IPS-18a (cell line): ENCODE measurements around the gene GNRH2.
A peak's percentile ranks its signal among the peaks of the same experiment; 100 is the strongest.
"Not testable (repeated sequence)": the region's sequence is repeated elsewhere in the genome, so short reads cannot be mapped to it uniquely, and the experiment has no call there.

Experiments
- H3K27ac ChIP-seq: one replicate; pipeline ENCODE4 v1.5.1; 2013; ENCODE audit warnings: low read length
- H3K27me3 ChIP-seq: one replicate; pipeline ENCODE4 v1.6.1; 2013; ENCODE audit warnings: mild to moderate bottlenecking, low read length; ENCODE audit not compliant: control insufficient read depth, insufficient read depth
- H3K36me3 ChIP-seq: one replicate; pipeline ENCODE4 v1.6.1; 2013; ENCODE audit warnings: low read depth, low read length; ENCODE audit not compliant: control insufficient read depth
- H3K4me1 ChIP-seq: one replicate; pipeline ENCODE4 v1.6.1; 2013; ENCODE audit warnings: low read depth, low read length; ENCODE audit not compliant: control insufficient read depth
- H3K4me3 ChIP-seq: one replicate; pipeline ENCODE4 v1.5.1; 2013; ENCODE audit warnings: low read length
- H3K9ac ChIP-seq: one replicate; pipeline ENCODE4 v1.6.1; 2013; ENCODE audit warnings: mild to moderate bottlenecking, low read length, moderate library complexity
- H3K9me3 ChIP-seq: one replicate; pipeline ENCODE4 v1.6.1; 2013; ENCODE audit warnings: low read depth, low read length; ENCODE audit not compliant: control insufficient read depth

GNRH2 gene

GRCh38 chr20:3068075-3068474 is 24.7 kb downstream of the GNRH2 start:
- Histone ChIP-seq H3K4me1 (no peaks in the 10 kb centered on the region), H3K9ac (no peak overlapping the region), H3K4me3 (no peak overlapping the region), H3K9me3 (no peaks in the 10 kb centered on the region), H3K27ac (no peak overlapping the region), H3K27me3 (peaks cover 24% of the 10 kb centered on the region), H3K36me3 (no peaks in the 10 kb centered on the region)

- H3K9ac ChIP-seq = no peak overlapping the region
- no peak overlapping the region for H3K27ac ChIP-seq
- H3K9me3 ChIP-seq = no peaks in the 10 kb centered on the region
- H3K4me3 ChIP-seq = no peak overlapping the region
- H3K4me1 ChIP-seq = no peaks in the 10 kb centered on the region
- H3K27me3 ChIP-seq = peaks cover 27% of the 10 kb centered on the region
- no peaks in the 10 kb centered on the region for H3K36me3 ChIP-seq
These were observed 25.8 kb downstream of the GNRH2 start for GRCh38 chr20:3068986-3069900.

GRCh38 chr20:3070725-3071124 is 27.3 kb downstream of the GNRH2 start:
- Histone ChIP-seq H3K27ac (no peak overlapping the region), H3K9ac (no peak overlapping the region), H3K4me3 (no peak overlapping the region), H3K27me3 (peaks cover 27% of the 10 kb centered on the region), H3K36me3 (no peaks in the 10 kb centered on the region), H3K4me1 (no peaks in the 10 kb centered on the region), H3K9me3 (no peaks in the 10 kb centered on the region)

- Histone ChIP-seq H3K4me3 (no peak overlapping the region), H3K4me1 (no peaks in the 10 kb centered on the region), H3K9ac (no peak overlapping the region), H3K36me3 (no peaks in the 10 kb centered on the region), H3K27ac (no peak overlapping the region), H3K9me3 (no peaks in the 10 kb centered on the region), H3K27me3 (peaks cover 27% of the 10 kb centered on the region)
These were observed 27.8 kb downstream of the GNRH2 start for GRCh38 chr20:3071266-3071609.

- Histone ChIP-seq H3K36me3 (no peaks in the 10 kb centered on the region), H3K9me3 (no peaks in the 10 kb centered on the region), H3K4me1 (no peaks in the 10 kb centered on the region), H3K27me3 (peaks cover 27% of the 10 kb centered on the region), H3K27ac (no peak within 1 kb of the TSS), H3K4me3 (peak within 1 kb of the TSS; percentile 24), H3K9ac (no peak within 1 kb of the TSS)
These were observed 28.4 kb downstream of the GNRH2 start, which contains the start of gene OXT for GRCh38 chr20:3071610-3072529. Gene OXT, plus strand, starts transcription at chr20:3071620. Its CDS starts 36 bp downstream, at chr20:3071656.

GRCh38 chr20:3072530-3073250 is 29.3 kb downstream of the GNRH2 start:
- Histone ChIP-seq H3K36me3 (no peaks in the 10 kb centered on the region), H3K9me3 (no peaks in the 10 kb centered on the region), H3K4me1 (no peaks in the 10 kb centered on the region), H3K9ac (no peak overlapping the region), H3K4me3 (peak overlapping the region; percentile 24), H3K27ac (no peak overlapping the region), H3K27me3 (peaks cover 27% of the 10 kb centered on the region)

- H3K36me3 ChIP-seq, H3K27ac ChIP-seq, H3K4me1 ChIP-seq, H3K4me3 ChIP-seq, H3K9ac ChIP-seq, H3K9me3 ChIP-seq: not testable (repeated sequence)
- peaks cover 27% of the 10 kb centered on the region for H3K27me3 ChIP-seq
These were observed 29.8 kb downstream of the GNRH2 start for GRCh38 chr20:3073251-3073643.

GRCh38 chr20:3074812-3075211 is 31.4 kb downstream of the GNRH2 start:
- no peak overlapping the region for H3K27ac ChIP-seq
- no peaks in the 10 kb centered on the region for H3K9me3 ChIP-seq
- H3K4me1 ChIP-seq = no peaks in the 10 kb centered on the region

GRCh38 chr20:3075315-3075714 is 31.9 kb downstream of the GNRH2 start:
- H3K27me3 ChIP-seq = peaks cover 31% of the 10 kb centered on the region
- H3K9me3 ChIP-seq, H3K36me3 ChIP-seq, H3K4me1 ChIP-seq, H3K27ac ChIP-seq, H3K4me3 ChIP-seq, H3K9ac ChIP-seq: not testable (repeated sequence)

More at GRCh38 chr20:3074812-3075211, 31.4 kb downstream of the GNRH2 start:
- no peak overlapping the region for H3K9ac ChIP-seq
- no peak overlapping the region for H3K4me3 ChIP-seq
- no peaks in the 10 kb centered on the region for H3K36me3 ChIP-seq
- peaks cover 31% of the 10 kb centered on the region for H3K27me3 ChIP-seq

- no peaks in the 10 kb centered on the region for H3K4me1 ChIP-seq
- peaks cover 33% of the 10 kb centered on the region for H3K27me3 ChIP-seq
- H3K4me3 ChIP-seq = no peak overlapping the region
- H3K9ac ChIP-seq = no peak overlapping the region
- H3K27ac ChIP-seq = no peak overlapping the region
- no peaks in the 10 kb centered on the region for H3K9me3 ChIP-seq
- H3K36me3 ChIP-seq = no peaks in the 10 kb centered on the region
These were observed 34.3 kb downstream of the GNRH2 start for GRCh38 chr20:3077618-3078134.

GRCh38 chr20:3080939-3081388 is 37.5 kb downstream of the GNRH2 start:
- no peaks in the 10 kb centered on the region for H3K9me3 ChIP-seq
- H3K9ac ChIP-seq = no peak overlapping the region
- no peaks in the 10 kb centered on the region for H3K36me3 ChIP-seq
- H3K27me3 ChIP-seq = peaks cover 43% of the 10 kb centered on the region
- no peak overlapping the region for H3K4me3 ChIP-seq
- H3K27ac ChIP-seq = no peak overlapping the region
- H3K4me1 ChIP-seq = no peaks in the 10 kb centered on the region
